Duodenal mucosa (tissue), 2 donors: ENCODE data around the gene PTDSS2.
"Not testable (repeated sequence)": the region's sequence is repeated elsewhere in the genome, so short reads cannot be mapped to it uniquely, and the experiment has no call there.

ENCODE experiments used
- H3K27ac ChIP-seq: one replicate; pipeline ENCODE4 v1.7.0; 2013; ENCODE audit warnings: low read depth, low read length
- H3K27me3 ChIP-seq, 2 donors: one replicate each; pipeline ENCODE4 v1.7.0; 2013; ENCODE audit warnings: low read length in 2 of 2, control low read depth in 1 of 2; ENCODE audit not compliant: insufficient read depth in 2 of 2, control insufficient read depth in 1 of 2
- H3K36me3 ChIP-seq, 2 donors: one replicate each; pipeline ENCODE4 v1.7.0; 2013; ENCODE audit warnings: low read length in 2 of 2, control low read depth in 1 of 2; ENCODE audit not compliant: insufficient read depth in 2 of 2, control insufficient read depth in 1 of 2
- H3K4me1 ChIP-seq, 2 donors: one replicate each; pipeline ENCODE4 v1.7.0; 2013; ENCODE audit warnings: low read length in 2 of 2, control low read depth in 1 of 2; ENCODE audit not compliant: insufficient read depth in 2 of 2, control insufficient read depth in 1 of 2
- H3K4me3 ChIP-seq, 2 donors: one replicate each; pipeline ENCODE4 v1.7.0; 2013; ENCODE audit warnings: low read length in 2 of 2, low read depth in 1 of 2
- H3K9ac ChIP-seq, 2 donors: one replicate each; pipeline ENCODE4 v1.7.0; 2013; ENCODE audit warnings: low read length in 2 of 2, low read depth in 1 of 2
- H3K9me3 ChIP-seq, 2 donors: one replicate each; pipeline ENCODE4 v1.7.0; 2013; ENCODE audit warnings: low read length in 2 of 2, control low read depth in 1 of 2; ENCODE audit not compliant: control insufficient read depth in 1 of 2

PTDSS2 gene

GRCh38 chr11:433111-433510, 17.0 kb upstream of the PTDSS2 start:
- H3K36me3 ChIP-seq: peaks cover 0 to 11% of the 10 kb centered on the region in 2 donors
- no peaks in the 10 kb centered on the region for H3K9me3 ChIP-seq
- no peak overlapping the region for H3K9ac ChIP-seq
- H3K4me3 ChIP-seq: no peak overlapping the region
- no peaks in the 10 kb centered on the region for H3K4me1 ChIP-seq
- no peak overlapping the region for H3K27ac ChIP-seq
- no peaks in the 10 kb centered on the region for H3K27me3 ChIP-seq

GRCh38 chr11:433641-434040, 16.4 kb upstream of the PTDSS2 start:
- Histone ChIP-seq H3K27ac (no peak overlapping the region), H3K9me3 (no peaks in the 10 kb centered on the region), H3K36me3 (peaks cover 0 to 11% of the 10 kb centered on the region in 2 donors), H3K4me3 (no peak overlapping the region), H3K27me3 (no peaks in the 10 kb centered on the region), H3K9ac (no peak overlapping the region), H3K4me1 (peaks cover 0 to 1% of the 10 kb centered on the region in 2 donors)

- H3K4me3 ChIP-seq: no peak overlapping the region
- H3K27me3 ChIP-seq: no peaks in the 10 kb centered on the region
These were observed 15.6 kb upstream of the PTDSS2 start for GRCh38 chr11:434496-434895.

GRCh38 chr11:434999-435740, 14.9 kb upstream of the PTDSS2 start:
- H3K27me3 ChIP-seq: not testable (repeated sequence)
- peaks cover 12 to 13% of the 10 kb centered on the region in 2 donors for H3K4me1 ChIP-seq

More at GRCh38 chr11:434496-434895, 15.6 kb upstream of the PTDSS2 start:
- H3K36me3 ChIP-seq: peaks cover 0 to 11% of the 10 kb centered on the region in 2 donors
- no peak overlapping the region for H3K9ac ChIP-seq
- H3K9me3 ChIP-seq: no peaks in the 10 kb centered on the region
- H3K4me1 ChIP-seq: peaks cover 6 to 8% of the 10 kb centered on the region in 2 donors
- H3K27ac ChIP-seq: no peak overlapping the region

GRCh38 chr11:437228-437870, 12.7 kb upstream of the PTDSS2 start:
- peaks cover 0 to 8% of the 10 kb centered on the region in 2 donors for H3K36me3 ChIP-seq
- H3K9me3 ChIP-seq: no peaks in the 10 kb centered on the region
- H3K4me3 ChIP-seq: no peak overlapping the region
- H3K4me1 ChIP-seq: peaks cover 14 to 24% of the 10 kb centered on the region in 2 donors
- no peak overlapping the region for H3K27ac ChIP-seq
- H3K9ac ChIP-seq: no peak overlapping the region
- no peaks in the 10 kb centered on the region for H3K27me3 ChIP-seq

More at GRCh38 chr11:434999-435740, 14.9 kb upstream of the PTDSS2 start:
- H3K36me3 ChIP-seq: peaks cover 0 to 11% of the 10 kb centered on the region in 2 donors
- H3K9me3 ChIP-seq, H3K27ac ChIP-seq, H3K4me3 ChIP-seq, H3K9ac ChIP-seq: not testable (repeated sequence)

GRCh38 chr11:438101-438844, 11.8 kb upstream of the PTDSS2 start:
- no peak overlapping the region for H3K27ac ChIP-seq
- H3K9me3 ChIP-seq: no peaks in the 10 kb centered on the region
- H3K36me3 ChIP-seq: no peaks in the 10 kb centered on the region
- peaks cover 16 to 24% of the 10 kb centered on the region in 2 donors for H3K4me1 ChIP-seq
- no peaks in the 10 kb centered on the region for H3K27me3 ChIP-seq
- no peak overlapping the region for H3K9ac ChIP-seq
- H3K4me3 ChIP-seq: no peak overlapping the region

- H3K9me3 ChIP-seq: no peaks in the 10 kb centered on the region
- H3K9ac ChIP-seq: no peak overlapping the region
- no peak overlapping the region for H3K4me3 ChIP-seq
- no peaks in the 10 kb centered on the region for H3K27me3 ChIP-seq
- no peaks in the 10 kb centered on the region for H3K36me3 ChIP-seq
- peaks cover 22 to 34% of the 10 kb centered on the region in 2 donors for H3K4me1 ChIP-seq
- no peak overlapping the region for H3K27ac ChIP-seq
These were observed 10.6 kb upstream of the PTDSS2 start for GRCh38 chr11:439315-440064.

- no peaks in the 10 kb centered on the region for H3K27me3 ChIP-seq
- H3K36me3 ChIP-seq: no peaks in the 10 kb centered on the region
- no peak overlapping the region for H3K27ac ChIP-seq
- H3K9me3 ChIP-seq: no peaks in the 10 kb centered on the region
- H3K4me3 ChIP-seq: peak overlapping the region; percentile 71 to 74
- peaks cover 22 to 43% of the 10 kb centered on the region in 2 donors for H3K4me1 ChIP-seq
- peak overlapping the region; percentile 65 to 76 for H3K9ac ChIP-seq
These were observed 9.7 kb upstream of the PTDSS2 start for GRCh38 chr11:440065-441042.

GRCh38 chr11:441043-441417, 9.0 kb upstream of the PTDSS2 start:
- H3K4me1 ChIP-seq: peaks cover 24 to 44% of the 10 kb centered on the region in 2 donors
- H3K9ac ChIP-seq: peak overlapping the region; percentile 65 to 76
- H3K27me3 ChIP-seq: no peaks in the 10 kb centered on the region
- H3K4me3 ChIP-seq: peak overlapping the region; percentile 71 to 74
- H3K9me3 ChIP-seq: no peaks in the 10 kb centered on the region
- H3K27ac ChIP-seq: no peak overlapping the region
- no peaks in the 10 kb centered on the region for H3K36me3 ChIP-seq
